Pons (tissue), 1 donor: ENCODE measurements around the gene KREMEN1.

ENCODE experiments used
- DNase-seq: peaks from one replicate; pipeline ENCODE4 v3.0.0-alpha.2; 2016; ENCODE audit warnings: low spot score

Gene KREMEN1

GRCh38 chr22:29184849-29185490 is 112.1 kb downstream of the KREMEN1 start:
- no peak for DNase-seq

DNA sequence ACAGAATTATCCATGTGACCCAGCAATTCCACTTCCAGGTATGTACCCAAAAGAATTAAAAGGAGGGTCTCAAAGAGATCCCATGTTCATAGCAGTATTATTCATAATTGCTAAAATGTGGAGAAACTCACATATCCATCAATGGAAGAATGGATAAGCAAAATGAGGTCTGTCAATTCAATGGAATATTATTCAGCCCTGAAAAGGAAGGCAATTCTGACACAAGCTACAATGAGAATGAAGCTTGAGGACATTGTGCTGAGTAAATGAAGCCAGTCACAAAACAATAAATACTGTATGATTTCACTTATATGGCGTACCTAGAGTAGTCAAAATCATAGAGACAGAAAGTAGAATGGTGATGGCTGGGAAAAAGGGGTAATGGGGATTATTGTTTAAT is 113.5 kb downstream of the KREMEN1 start:
- no peak for DNase-seq

DNA sequence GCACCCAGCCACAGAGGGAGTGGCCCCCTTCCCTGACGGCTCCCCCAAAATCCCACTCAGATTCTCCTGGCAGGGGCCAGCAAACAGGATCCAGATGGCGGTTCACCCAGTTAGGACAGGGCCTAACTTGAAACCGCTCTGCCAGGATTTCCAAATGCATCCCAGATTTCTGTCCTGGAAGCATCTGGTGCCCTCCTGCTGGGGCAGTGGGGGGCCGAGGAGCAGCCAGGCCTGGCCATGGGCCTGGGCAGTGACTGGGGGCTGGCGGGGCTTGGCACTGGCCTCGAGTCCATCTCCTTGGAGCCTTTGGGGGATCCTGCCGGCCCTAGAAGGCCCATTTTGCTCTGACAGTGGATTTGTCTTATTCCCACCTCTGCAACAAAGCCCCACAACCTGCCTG is 115.0 kb downstream of the KREMEN1 start:
- DNase-seq = no peak

GRCh38 chr22:29190051-29190450 is 117.2 kb downstream of the KREMEN1 start:
- no peak for DNase-seq

DNA sequence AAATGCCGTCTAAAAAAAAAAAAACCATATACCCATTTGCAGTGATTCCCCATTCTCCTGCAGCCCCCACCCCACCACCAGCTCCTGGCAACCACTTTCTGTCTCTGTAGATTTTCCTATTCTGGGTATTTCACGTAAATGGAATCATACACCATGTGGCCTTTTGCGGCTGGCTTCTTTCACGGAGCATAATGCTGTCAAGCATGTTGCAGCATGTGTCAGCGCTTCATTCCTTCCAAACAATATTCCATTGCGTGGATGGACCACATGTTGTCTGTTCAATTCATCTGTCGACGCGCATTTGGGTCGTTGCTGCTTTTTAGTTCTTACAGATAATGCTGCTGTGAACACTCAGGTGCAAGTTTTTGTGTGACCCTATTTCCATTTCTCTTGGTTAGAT is 118.1 kb downstream of the KREMEN1 start:
- no peak for DNase-seq

GRCh38 chr22:29193021-29193420 is 120.2 kb downstream of the KREMEN1 start:
- no peak for DNase-seq

GRCh38 chr22:29194184-29194583 is 121.3 kb downstream of the KREMEN1 start:
- DNase-seq = no peak

GRCh38 chr22:29195118-29195963 is 122.5 kb downstream of the KREMEN1 start:
- no peak for DNase-seq

DNA sequence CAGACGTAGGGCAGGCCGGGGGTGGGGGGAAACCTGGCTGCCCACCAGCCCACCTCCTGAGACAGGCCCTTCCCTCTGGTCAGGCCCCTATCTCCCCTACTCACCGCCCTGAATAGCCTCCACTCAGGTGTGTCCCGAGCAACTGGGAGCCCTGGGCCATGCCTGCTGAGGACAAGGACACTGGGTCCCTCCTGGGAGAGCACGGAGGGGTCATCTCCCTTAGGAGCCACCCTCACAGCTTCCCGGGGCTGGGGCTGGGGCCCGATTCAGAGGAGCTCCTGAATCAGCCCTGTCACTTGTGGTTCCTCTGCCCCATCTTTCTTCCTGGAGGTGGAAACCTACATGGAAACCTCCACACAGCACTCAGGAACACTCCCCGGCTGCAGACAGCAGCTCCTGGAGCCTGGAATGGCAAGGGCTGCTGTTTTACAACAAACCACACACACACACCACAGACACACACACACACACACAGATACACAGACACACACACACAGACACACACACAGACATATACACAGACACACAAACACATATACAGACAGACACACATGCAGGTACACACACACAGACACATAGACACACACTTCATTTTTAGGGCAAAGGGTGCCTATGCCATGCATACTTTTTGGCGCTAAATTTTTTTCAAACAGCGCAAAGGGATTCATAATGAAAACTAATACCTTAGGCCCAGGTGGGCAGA is 123.3 kb downstream of the KREMEN1 start:
- DNase-seq = no peak

GRCh38 chr22:29197096-29197495 is 124.3 kb downstream of the KREMEN1 start:
- no peak for DNase-seq

DNA sequence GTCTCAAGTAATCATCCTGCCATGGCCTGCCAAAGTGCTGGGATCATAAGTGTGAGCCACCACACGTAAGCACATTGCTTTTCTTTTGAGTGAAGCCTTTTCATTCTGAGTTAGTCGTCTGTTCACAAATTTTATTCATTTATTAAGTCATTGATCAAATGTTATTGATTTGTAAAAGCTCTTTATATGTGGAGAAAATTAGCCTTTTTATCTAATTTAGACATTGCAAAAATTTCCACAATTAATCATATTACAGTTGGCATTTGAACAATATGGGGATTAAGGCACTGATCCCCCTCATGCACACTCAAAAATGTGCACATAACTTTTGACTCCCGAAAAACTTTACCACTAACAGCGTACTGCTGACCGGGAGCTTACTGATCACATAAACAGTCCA is 125.4 kb downstream of the KREMEN1 start:
- no peak for DNase-seq

DNA sequence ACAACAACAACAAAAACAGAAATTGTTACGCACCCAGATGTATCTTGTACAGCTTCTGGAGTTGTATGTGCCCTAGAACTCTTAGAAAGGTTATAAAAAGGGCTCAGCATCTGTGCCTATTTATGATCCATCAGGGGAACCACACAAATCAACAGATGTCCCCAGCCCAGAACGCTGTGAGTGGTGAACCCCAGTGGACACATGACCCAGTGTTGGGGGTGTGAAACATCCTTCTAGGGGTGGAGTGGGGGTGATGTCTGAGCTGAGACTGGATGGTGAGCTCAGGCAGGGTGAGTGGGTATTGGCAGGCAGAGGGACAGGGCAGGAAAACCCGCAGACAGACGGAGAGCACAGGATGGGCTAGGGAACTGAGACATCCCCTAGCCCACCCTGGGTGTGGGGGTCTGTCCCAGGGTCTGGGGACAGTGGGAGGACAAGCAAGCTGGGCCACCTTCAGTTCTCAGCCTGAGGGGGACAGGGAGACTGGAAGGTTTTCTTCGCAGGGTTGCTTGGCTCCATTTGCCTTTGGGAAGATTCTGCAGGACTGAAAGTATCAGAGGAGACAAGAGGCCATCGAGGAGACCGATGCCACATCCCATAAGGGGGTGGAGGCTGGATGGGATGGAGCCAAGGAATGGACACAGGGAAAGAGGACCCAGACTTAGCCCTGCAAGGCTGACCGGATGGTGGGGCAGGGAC is 127.0 kb downstream of the KREMEN1 start:
- no peak for DNase-seq

DNA sequence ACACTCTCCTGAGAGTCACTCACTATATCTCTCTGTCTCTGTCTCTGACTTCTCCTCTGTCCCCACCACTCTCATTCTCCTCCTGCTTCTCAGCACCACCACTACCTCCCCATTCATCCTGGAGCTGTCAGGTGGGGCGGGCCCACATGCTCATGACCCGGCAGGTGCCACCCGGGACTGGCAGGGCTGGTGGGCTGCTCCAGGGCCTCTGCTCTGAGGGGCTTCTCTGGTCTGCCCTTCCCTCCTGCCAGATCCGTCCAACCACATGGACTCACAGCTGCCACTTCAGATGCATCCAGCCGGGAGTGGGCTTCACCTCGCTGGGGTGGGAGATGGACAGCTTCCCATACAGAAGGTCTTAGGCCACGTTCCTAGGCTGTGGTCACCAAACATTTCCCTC is 128.1 kb downstream of the KREMEN1 start:
- no peak for DNase-seq

DNA sequence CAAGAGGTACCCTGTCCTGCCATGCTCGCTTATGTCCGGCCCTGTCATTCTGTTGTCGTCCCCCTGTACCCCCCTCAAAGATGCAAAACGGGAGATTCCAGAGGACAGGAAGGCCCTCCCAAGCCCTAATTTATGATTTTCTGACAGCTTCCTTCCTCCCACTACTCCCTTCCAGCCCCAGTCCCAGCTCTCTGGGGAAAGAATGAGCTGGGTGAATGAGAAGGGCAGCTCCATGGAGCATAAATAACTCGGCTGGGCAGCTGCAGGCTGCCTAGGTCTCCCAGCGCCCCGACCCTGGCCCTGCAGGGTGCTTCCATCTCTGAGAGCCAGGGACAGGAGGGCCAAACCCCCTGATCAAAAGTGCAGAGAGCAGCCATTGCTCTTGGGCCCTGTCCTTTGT is 128.9 kb downstream of the KREMEN1 start:
- no peak for DNase-seq

- DNase-seq = peak; percentile 45
These were observed 129.7 kb downstream of the KREMEN1 start for GRCh38 chr22:29202212-29203192.

GRCh38 chr22:29203488-29204454 is 130.9 kb downstream of the KREMEN1 start:
- no peak for DNase-seq

DNA sequence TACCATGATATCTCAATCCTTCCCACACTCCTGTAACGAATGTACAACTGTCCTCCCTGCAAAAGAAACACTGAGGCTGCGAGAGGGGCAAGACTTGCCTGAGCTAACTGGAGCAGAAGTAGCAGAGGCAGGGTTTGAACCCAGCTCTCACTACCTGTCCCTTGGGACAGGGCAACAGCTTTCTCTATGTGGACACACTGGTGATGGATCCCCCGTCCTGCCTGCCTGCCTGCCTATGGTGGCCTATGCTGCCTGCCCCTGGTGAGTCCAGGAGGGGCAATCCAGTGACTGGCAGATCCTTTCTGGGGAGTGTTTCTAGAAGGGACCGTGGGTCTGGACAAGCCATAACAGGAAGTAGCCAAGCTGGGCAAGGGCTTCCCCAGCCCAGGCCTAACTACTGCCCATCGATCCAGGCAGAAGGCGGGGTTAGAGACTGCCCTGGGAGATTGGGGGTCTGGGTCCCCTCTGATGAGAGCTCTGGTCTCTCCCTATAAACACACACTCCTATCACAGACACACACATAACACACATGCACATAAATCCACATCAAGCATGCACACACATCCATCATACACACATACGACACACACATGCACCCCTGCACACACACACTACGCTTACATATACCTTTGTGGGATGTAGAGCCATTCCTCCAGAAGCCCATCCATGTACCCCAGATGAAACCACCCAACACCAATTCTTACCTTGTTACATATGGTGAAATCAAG is 131.8 kb downstream of the KREMEN1 start:
- DNase-seq = no peak

- DNase-seq = no peak
These were observed 132.4 kb downstream of the KREMEN1 start for GRCh38 chr22:29205252-29205593.

GRCh38 chr22:29205594-29206371 is 132.9 kb downstream of the KREMEN1 start, which contains the start of gene EMID1:
Gene EMID1, plus strand, starts transcription at chr22:29205896. Its CDS starts 143 bp downstream, at chr22:29206039.
- DNase-seq = no peak
